ENCODE results near the gene RAD23B. TPM values are rescaled to one million over a fixed set of nuclear protein-coding genes. Genes with fewer than 3 reads are reported as not detected.

RAD23B gene
- 100 to 1,000 TPM; 119 to 146 TPM for total RNA-seq

- Histone ChIP-seq H3K9me3 (no peaks in the 10 kb centered on the region), H3K36me3 (no peaks in the 10 kb centered on the region), H3K4me1 (peaks cover 18% of the 10 kb centered on the region), H3K27ac (peak within 1 kb of the TSS; percentile 99), H3K9ac (ENCODE audit: low read depth in 2 of 2, low read length in 2 of 2) (peak within 1 kb of the TSS; percentile 85 to 91), H3K4me3 (peak within 1 kb of the TSS; percentile 95), H3K27me3 (no peaks in the 10 kb centered on the region)
- peak; percentile 98 for DNase-seq
- TF ChIP-seq, protein P1, sequence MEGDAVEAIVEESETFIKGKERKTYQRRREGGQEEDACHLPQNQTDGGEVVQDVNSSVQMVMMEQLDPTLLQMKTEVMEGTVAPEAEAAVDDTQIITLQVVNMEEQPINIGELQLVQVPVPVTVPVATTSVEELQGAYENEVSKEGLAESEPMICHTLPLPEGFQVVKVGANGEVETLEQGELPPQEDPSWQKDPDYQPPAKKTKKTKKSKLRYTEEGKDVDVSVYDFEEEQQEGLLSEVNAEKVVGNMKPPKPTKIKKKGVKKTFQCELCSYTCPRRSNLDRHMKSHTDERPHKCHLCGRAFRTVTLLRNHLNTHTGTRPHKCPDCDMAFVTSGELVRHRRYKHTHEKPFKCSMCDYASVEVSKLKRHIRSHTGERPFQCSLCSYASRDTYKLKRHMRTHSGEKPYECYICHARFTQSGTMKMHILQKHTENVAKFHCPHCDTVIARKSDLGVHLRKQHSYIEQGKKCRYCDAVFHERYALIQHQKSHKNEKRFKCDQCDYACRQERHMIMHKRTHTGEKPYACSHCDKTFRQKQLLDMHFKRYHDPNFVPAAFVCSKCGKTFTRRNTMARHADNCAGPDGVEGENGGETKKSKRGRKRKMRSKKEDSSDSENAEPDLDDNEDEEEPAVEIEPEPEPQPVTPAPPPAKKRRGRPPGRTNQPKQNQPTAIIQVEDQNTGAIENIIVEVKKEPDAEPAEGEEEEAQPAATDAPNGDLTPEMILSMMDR (IDR thresholded peaks at IDR 0.05) = no peak
- intact Hi-C loops (cut with DNase I) = no loop called here
Measured at GRCh38 chr9:107282759-107283622, at the start of gene RAD23B. TSS of gene RAD23B (plus strand) at chr9:107283279. CDS start at chr9:107283630, 351 bp downstream.

DNA sequence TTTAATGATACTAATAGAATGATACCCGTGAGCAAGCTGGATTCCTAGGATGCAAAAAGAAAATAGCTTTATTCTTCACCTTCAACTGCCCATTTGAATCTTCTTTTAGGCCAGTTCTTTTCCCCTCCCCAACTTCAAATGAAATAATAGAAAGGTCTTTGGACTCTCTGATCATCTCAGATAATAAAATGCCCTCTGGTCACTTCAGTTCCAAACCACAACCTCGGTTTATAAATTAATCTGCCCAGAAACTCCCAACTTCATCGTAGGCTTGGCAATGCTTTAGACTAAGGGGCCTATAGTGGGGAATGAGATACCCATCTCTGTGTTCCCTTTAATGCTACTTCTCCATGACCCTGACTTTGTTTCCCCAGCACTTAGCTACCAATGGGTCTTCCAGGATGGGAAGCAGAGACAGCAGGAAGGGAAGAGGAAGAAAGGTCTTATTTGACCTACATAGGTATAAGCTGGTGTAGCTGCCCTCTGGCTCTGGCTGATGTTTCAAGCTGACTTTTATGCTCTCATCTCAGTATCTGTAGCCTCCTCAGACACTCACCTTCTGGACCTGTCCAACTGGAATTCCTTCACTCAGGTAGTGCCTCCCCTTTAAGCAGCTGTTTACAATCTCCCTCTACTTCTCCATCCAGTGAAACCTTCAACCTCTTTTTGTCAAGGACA lies 47.2 kb upstream of the RAD23B start:
- DNase-seq = no peak
- Histone ChIP-seq H3K4me1 (no peaks in the 10 kb centered on the region), H3K9me3 (no peaks in the 10 kb centered on the region), H3K9ac (ENCODE audit: low read depth in 2 of 2, low read length in 2 of 2) (no peak overlapping the region), H3K4me3 (no peak overlapping the region), H3K27me3 (no peaks in the 10 kb centered on the region), H3K27ac (no peak overlapping the region), H3K36me3 (no peaks in the 10 kb centered on the region)
- intact Hi-C loops (cut with DNase I) = loop anchor here (5.0 kb wide), 1 partner anchor 106 kb away; no protein-coding TSS in a partner anchor
- TF ChIP-seq, protein P1 (IDR thresholded peaks at IDR 0.05) = no peak

DNA sequence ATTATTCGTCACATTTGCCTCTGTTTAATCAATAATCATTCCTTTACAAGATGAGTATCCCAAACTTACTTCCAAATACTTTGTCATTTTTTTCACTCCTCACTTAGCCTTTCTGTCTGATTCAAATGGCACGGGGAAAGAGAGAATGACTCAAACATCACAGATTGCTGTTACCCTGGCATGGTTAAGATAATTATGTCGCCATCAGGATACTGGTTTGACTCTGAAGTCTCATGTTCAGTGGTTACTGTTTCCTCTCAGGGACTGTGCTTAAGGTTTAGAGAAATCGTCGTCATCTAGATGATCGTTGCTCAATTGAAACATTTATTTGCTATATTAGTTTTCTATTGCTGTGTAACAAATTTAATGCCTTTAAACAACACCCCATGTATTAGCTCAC lies 45.2 kb upstream of the RAD23B start:
- DNase-seq = no peak
- H3K9ac ChIP-seq (ENCODE audit: low read depth in 2 of 2, low read length in 2 of 2) = no peak overlapping the region
- H3K27ac ChIP-seq = no peak overlapping the region
- TF ChIP-seq, protein P1 (IDR thresholded peaks at IDR 0.05) = no peak
- no peaks in the 10 kb centered on the region for H3K27me3 ChIP-seq
- no peaks in the 10 kb centered on the region for H3K36me3 ChIP-seq
- no peak overlapping the region for H3K4me3 ChIP-seq
- no peaks in the 10 kb centered on the region for H3K4me1 ChIP-seq
- H3K9me3 ChIP-seq = no peaks in the 10 kb centered on the region
- intact Hi-C loops (cut with DNase I) = loop anchor here (5.0 kb wide), 1 partner anchor 104 kb away; no protein-coding TSS in a partner anchor

DNA sequence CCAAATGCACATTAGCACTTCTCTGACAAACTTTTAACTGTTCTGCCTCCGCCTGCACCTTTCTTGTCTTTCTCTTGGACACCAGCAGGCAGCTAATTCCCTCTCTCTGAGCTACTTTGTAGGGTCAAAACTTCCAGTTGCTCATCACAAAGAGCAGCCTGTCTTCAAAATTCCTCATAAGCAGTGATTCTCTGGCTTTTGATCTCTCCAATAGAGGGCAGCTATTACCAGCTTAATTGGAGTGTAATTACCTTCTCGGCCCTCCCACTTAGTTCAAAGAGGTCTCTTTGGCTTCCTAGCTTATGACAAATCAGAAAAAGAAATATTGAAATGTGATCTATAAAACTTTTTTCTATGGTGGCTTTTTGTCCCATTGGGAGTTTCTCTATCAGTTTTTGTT lies 43.6 kb upstream of the RAD23B start:
- Histone ChIP-seq H3K27me3 (no peaks in the 10 kb centered on the region), H3K36me3 (no peaks in the 10 kb centered on the region), H3K27ac (no peak overlapping the region), H3K4me1 (no peaks in the 10 kb centered on the region), H3K9me3 (no peaks in the 10 kb centered on the region), H3K4me3 (no peak overlapping the region), H3K9ac (ENCODE audit: low read depth in 2 of 2, low read length in 2 of 2) (no peak overlapping the region)
- TF ChIP-seq, protein P1 (IDR thresholded peaks at IDR 0.05) = peak; percentile 19
- no peak for DNase-seq
- intact Hi-C loops (cut with DNase I) = loop anchor here (5.0 kb wide), 1 partner anchor 103 kb away; no protein-coding TSS in a partner anchor

DNA sequence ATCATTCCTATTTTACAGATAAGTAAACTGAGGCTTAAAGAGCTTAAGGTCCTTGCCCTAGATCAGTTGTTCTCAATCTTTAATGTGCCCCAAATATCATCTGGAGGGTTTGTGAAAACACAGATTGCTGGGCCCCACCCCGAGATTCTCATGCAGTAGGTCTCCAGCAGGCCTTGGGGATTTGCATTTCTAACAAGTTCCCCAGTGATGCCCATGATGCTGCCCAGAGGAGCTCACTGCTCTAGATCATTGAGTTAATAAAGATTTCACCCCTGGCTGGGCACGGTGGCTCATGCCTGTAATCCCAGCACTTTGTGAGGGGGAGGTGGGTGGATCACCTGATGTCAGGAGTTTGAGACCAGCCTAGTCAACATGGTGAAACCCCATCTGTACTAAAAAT lies 42.8 kb upstream of the RAD23B start:
- Histone ChIP-seq H3K4me1 (no peaks in the 10 kb centered on the region), H3K9me3 (no peaks in the 10 kb centered on the region), H3K9ac (ENCODE audit: low read depth in 2 of 2, low read length in 2 of 2) (no peak overlapping the region), H3K4me3 (no peak overlapping the region), H3K27me3 (no peaks in the 10 kb centered on the region), H3K36me3 (no peaks in the 10 kb centered on the region), H3K27ac (no peak overlapping the region)
- intact Hi-C loops (cut with DNase I) = no loop called here
- TF ChIP-seq, protein P1 (IDR thresholded peaks at IDR 0.05) = no peak
- no peak for DNase-seq

Data from colonic mucosa (tissue), 4 donors.